ENCODE measurements around the gene NPPC.
"Not testable (repeated sequence)": the region's sequence is repeated elsewhere in the genome, so short reads cannot be mapped to it uniquely, and the experiment has no call there.

Gene NPPC

DNA sequence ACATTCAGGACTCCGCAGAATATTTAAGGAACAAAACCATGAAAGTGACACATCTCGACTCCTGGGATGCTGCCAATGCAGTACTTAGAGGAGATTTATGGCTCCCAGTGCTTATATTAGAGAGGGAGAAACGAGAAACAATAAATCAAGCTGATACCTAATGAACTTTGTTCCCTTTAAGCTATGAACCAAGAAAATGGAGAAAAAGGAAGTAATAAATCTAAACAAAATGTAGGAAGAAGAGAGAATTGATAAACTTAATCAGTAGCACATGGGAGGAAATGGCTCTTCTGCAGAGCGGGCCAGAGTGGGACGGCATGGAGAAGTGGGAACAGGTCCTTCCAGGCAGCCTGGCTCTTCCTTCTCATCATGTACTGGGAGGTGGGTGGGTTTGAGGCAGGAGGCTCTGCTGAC is 42.7 kb downstream of the NPPC start:
- no peak for DNase-seq

DNA sequence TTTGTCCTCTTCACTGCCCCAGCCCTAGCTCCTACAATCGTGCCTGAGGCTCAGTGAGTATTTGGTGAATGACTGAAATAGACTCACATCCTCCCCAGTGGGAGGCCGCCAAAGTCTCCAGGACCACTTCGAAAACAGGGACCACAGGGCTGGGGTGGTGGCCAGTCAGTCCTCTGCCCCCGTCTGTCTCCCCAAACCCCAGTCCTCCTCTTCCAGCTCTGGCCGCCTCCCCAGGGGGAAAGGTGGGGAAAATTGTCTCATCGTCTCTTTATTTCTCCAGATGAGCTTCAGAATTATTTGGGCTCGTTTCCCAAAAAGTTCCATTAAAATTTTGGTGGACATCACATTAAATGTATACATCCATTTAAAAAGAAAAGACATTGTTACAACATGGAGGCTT is 43.5 kb downstream of the NPPC start:
- DNase-seq = no peak

DNA sequence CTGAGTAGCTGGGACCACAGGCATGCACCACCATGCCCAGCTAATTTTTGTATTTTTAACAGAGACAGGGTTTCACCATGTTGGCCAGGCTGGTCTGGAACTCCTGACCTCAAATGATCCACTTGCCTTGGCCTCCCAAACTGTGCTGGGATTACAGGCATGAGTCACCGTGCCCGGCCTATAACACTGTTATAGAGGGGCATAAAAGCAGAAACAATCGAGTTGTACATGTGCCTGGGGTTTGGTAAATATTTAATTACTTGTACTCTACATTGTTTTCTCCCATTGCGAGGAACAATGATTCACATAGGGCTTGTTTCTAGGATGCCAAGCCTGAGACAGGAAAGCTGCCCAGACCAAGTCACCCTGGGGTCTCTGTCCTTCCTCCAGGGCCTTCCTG is 45.8 kb downstream of the NPPC start:
- not testable (repeated sequence) for DNase-seq

DNA sequence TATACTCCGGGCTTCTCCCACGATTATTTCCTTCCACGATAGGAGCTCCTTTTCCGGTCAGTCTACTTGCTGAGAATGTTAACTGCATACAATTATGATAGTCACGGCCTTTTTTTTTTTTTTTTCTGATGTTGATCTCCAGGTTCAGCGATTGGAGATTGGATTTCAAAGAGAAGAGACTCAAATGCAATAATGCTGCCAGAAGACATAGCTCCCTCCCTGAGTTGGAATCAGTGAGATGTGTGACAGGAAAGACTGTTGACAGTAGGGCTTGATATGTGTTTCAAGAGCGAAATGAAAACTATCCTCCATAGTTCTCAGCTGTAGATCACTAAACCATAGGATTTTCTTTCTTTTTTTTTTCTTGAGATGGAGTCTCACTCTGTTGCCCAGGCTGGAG is 47.0 kb downstream of the NPPC start:
- DNase-seq = no peak

DNA sequence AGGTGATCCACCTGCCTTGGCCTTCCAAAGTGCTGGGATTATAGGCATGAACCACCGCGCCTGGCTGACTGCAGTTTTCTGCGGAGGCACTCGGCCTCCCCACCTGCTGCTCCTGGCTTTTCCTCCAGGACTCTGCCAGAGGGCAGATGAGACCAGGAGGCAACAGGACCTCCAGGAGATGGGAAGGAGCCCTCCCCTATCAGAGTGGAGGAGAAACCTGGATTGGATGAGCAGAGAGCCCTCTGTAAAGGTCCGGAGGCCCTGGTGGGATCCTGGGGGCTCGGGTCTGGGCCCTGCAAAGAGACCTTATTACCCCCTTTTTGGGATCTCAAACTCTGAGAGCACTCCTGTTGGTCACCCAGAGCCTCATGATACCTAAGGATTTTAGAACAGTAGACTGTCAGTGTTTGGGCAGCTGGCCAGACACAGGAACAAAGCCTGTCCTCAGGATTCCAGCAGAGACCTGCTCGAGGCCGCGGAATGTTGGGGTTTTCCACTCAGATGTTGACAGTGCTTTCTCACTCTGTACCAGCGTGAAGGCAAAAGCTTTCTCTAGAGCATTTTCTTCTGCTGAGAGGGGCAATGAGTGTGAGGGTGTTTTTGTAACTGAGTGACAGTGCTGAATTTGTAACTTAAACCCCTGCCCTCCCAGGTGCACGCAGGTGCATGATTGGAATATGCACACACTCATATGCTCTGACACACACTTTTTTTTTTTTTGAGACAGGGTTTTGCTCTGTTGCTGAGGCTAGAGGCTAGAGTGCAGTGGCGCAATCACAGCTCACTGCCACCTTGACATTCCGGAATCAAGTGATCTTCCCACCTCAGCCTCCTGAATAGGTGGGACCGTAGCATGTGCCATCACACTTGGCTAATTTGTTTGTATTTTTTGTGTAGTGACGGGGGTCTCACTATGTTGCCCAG is 48.4 kb downstream of the NPPC start:
- no peak for DNase-seq

DNA sequence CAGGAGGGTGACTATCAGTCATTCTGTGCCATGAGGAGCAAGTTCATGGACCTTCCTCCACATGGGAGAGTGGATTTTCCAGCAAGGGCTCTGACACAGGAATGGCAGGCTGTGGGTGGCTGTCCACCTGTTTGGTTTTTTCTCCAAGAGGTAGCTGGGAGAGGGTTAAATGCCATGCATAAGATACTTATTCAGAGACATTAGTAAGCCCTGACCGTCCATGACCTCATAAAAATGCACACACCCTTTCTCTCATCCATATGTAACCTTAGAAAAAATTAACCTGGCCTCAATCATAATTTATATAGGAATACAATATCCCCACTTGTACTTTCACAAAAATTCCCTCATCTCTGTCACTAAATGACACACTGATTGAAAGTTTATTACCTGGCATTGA is 51.3 kb downstream of the NPPC start:
- DNase-seq = no peak

All from NCI-H1694 treated with DMSO at 0.1 percent for 48 hours (cell line).